Activated B cell treated with CpG ODN at 0.5 μM for 24 hours (primary cell): Measurements from ENCODE around the gene ADGRA1. TPM values are rescaled to one million over a fixed set of nuclear protein-coding genes. Genes with fewer than 3 reads are reported as not detected.

Source experiments
- ATAC-seq: fragments of 200-7000 bp; cut with Tn5 transposase; one replicate; pipeline ENCODE4 v1.10.0; 2021; ENCODE audit warnings: low read depth, mild to moderate bottlenecking, moderate library complexity
- CTCF ChIA-PET: fragments of 350-600 bp; sonication (Branson Sonifier 250); formaldehyde crosslinking; loops from one replicate; lab custom pipeline; 2021; ENCODE audit warnings: antibody characterized with exemption; lab: Charles Lee
- POLR2A ChIA-PET: fragments of 350-600 bp; sonication (Branson Sonifier 250); formaldehyde crosslinking; loops from one replicate; lab custom pipeline; 2021; ENCODE audit warnings: antibody characterized with exemption; lab: Charles Lee
- DNase-seq: peaks from one replicate; pipeline ENCODE4 v3.0.0; 2022
- H3K27ac Mint-ChIP-seq: one replicate; pipeline ENCODE4 v1.8.0; 2020; ENCODE audit warnings: mixed read lengths
- H3K27me3 Mint-ChIP-seq: one replicate; pipeline ENCODE4 v1.8.0; 2021; ENCODE audit warnings: mixed read lengths
- H3K36me3 Mint-ChIP-seq: one replicate; pipeline ENCODE4 v1.8.0; 2021; ENCODE audit warnings: low read depth, mixed read lengths
- H3K4me1 Mint-ChIP-seq: one replicate; pipeline ENCODE4 v1.8.0; 2021; ENCODE audit warnings: mixed read lengths
- H3K4me3 Mint-ChIP-seq: one replicate; pipeline ENCODE4 v1.8.0; 2020; ENCODE audit warnings: mild to moderate bottlenecking, mixed read lengths
- H3K9me3 Mint-ChIP-seq: one replicate; pipeline ENCODE4 v1.8.0; 2020; ENCODE audit warnings: mixed read lengths
- intact Hi-C: fragments of 100-400 bp; cut with micrococcal nuclease; formaldehyde crosslinking; loops from one replicate; pipeline ENCODE4 v1.15.1; 2024
- total RNA-seq: library from RNA; stranded (reverse); gene quantifications from 2 replicates; pipeline ENCODE4 v1.2.3, GENCODE V29; 2022
- TF ChIP-seq, protein P1 (sequence below): fragments of 200-600 bp; IDR thresholded peaks from one replicate; pipeline ENCODE4 v1.8.0; 2022; ENCODE audit warnings: antibody characterized with exemption, mild to moderate bottlenecking

The ADGRA1 gene
- total RNA-seq, 1 donor from 2014 or later = not detected

- Mint-ChIP-seq H3K4me3 (no peak overlapping the region), H3K27ac (no peak overlapping the region), H3K27me3 (peaks cover 2% of the 10 kb centered on the region), H3K36me3 (no peaks in the 10 kb centered on the region), H3K9me3 (peaks cover 10% of the 10 kb centered on the region), H3K4me1 (no peaks in the 10 kb centered on the region)
- no peak for ATAC-seq
- DNase-seq = no peak
- ChIA-PET POLR2A (no interaction called here), CTCF (no interaction called here)
- intact Hi-C loops = no loop called here
- TF ChIP-seq, protein P1, sequence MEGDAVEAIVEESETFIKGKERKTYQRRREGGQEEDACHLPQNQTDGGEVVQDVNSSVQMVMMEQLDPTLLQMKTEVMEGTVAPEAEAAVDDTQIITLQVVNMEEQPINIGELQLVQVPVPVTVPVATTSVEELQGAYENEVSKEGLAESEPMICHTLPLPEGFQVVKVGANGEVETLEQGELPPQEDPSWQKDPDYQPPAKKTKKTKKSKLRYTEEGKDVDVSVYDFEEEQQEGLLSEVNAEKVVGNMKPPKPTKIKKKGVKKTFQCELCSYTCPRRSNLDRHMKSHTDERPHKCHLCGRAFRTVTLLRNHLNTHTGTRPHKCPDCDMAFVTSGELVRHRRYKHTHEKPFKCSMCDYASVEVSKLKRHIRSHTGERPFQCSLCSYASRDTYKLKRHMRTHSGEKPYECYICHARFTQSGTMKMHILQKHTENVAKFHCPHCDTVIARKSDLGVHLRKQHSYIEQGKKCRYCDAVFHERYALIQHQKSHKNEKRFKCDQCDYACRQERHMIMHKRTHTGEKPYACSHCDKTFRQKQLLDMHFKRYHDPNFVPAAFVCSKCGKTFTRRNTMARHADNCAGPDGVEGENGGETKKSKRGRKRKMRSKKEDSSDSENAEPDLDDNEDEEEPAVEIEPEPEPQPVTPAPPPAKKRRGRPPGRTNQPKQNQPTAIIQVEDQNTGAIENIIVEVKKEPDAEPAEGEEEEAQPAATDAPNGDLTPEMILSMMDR = no peak
These were observed 26.1 kb downstream of the ADGRA1 start for GRCh38 chr10:133113847-133114246.

- Mint-ChIP-seq H3K36me3 (no peaks in the 10 kb centered on the region), H3K27me3 (peaks cover 2% of the 10 kb centered on the region), H3K27ac (no peak overlapping the region), H3K4me3 (no peak overlapping the region), H3K4me1 (no peaks in the 10 kb centered on the region), H3K9me3 (peaks cover 10% of the 10 kb centered on the region)
- CTCF ChIA-PET = no interaction called here
- ATAC-seq (no peak), DNase-seq (no peak)
- intact Hi-C loops = no loop called here
- TF ChIP-seq, protein P1 = no peak
- POLR2A ChIA-PET = no interaction called here
These were observed 26.5 kb downstream of the ADGRA1 start for GRCh38 chr10:133114251-133114650.

DNA sequence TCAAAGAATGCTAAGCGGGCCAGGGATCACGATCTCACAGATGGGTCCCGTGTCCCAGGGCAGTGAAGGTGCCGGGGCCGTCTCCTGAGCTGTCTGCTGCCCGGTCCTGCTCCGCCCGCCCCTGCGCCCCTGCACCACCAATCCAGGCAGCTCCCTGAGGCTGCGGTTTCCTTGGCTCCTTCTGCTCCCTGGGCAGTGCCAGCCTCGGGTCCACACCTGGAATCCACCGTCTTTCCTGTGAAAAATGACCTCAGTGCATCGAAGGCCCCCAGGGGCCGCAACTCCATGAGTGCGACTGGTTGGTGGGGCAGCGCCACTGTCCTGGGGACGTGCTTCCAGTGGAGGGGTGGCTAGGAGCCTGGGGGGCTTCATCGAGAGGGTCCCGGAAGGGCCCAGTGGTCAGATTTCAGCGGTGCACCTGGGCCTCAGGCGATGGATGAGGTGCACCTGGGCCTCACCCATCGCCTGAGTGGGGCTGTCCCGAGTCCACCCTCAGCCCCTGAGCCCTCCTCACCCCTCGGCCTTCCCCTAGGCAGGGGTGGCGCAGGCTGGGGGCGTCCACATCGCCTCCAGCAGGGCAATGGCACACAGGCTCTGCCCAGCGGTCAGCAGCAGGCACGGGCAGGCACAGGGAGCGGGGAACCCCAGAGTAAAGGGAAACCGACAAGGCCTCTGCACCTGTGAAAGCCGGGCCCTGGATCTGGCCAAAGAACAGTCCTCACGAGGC is 27.2 kb downstream of the ADGRA1 start:
- TF ChIP-seq, protein P1 = no peak
- Mint-ChIP-seq H3K9me3 (peaks cover 10% of the 10 kb centered on the region), H3K4me3 (no peak overlapping the region), H3K4me1 (no peaks in the 10 kb centered on the region), H3K36me3 (no peaks in the 10 kb centered on the region), H3K27me3 (peaks cover 2% of the 10 kb centered on the region), H3K27ac (no peak overlapping the region)
- intact Hi-C loops = no loop called here
- no peak for DNase-seq
- POLR2A ChIA-PET = no interaction called here
- ATAC-seq = no peak
- CTCF ChIA-PET = no interaction called here

- no peak overlapping the region for H3K4me3 Mint-ChIP-seq
- H3K4me1 Mint-ChIP-seq = no peaks in the 10 kb centered on the region
- intact Hi-C loops = no loop called here
- H3K36me3 Mint-ChIP-seq = no peaks in the 10 kb centered on the region
- ChIA-PET POLR2A (no interaction called here), CTCF (no interaction called here)
- TF ChIP-seq, protein P1 = no peak
- ATAC-seq (no peak), DNase-seq (no peak)
- no peak overlapping the region for H3K27ac Mint-ChIP-seq
- peaks cover 10% of the 10 kb centered on the region for H3K9me3 Mint-ChIP-seq
- H3K27me3 Mint-ChIP-seq = peaks cover 2% of the 10 kb centered on the region
These were observed 27.7 kb downstream of the ADGRA1 start for GRCh38 chr10:133115453-133115842.

DNA sequence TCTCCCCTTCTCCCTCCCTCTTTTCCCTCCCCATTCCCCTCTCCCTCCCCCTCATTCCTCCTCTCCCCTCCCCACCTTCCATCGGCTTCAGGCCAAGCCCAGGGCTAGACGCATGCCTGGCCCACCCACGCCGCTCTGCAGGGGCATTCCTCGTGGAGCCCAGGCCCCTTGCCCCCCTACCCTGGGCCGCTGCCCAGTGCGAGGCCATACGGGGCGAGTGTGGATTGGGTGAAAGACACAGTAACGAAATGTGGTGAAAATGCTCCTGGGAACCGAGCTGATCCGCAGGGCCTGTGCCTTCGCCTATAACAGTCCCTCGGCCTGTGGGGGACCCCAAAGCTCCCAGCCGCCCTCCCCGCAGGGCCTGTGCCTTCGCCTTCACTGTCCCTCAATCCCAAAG is 28.3 kb downstream of the ADGRA1 start:
- POLR2A ChIA-PET = no interaction called here
- H3K4me3 Mint-ChIP-seq = no peak overlapping the region
- CTCF ChIA-PET = no interaction called here
- H3K36me3 Mint-ChIP-seq = no peaks in the 10 kb centered on the region
- no peak for DNase-seq
- H3K27ac Mint-ChIP-seq = no peak overlapping the region
- peaks cover 2% of the 10 kb centered on the region for H3K27me3 Mint-ChIP-seq
- intact Hi-C loops = no loop called here
- H3K9me3 Mint-ChIP-seq = peaks cover 10% of the 10 kb centered on the region
- TF ChIP-seq, protein P1 = no peak
- no peak for ATAC-seq
- no peaks in the 10 kb centered on the region for H3K4me1 Mint-ChIP-seq
